HG03139 (cell line): ENCODE results near the gene DDX25.

Source experiments
- ATAC-seq: cut with Tn5 transposase; IDR thresholded peaks from one replicate; pipeline ENCODE4 v1.9.1; 2021; ENCODE audit not compliant: unreplicated experiment

The DDX25 gene

GRCh38 chr11:125948278-125949051, 44.2 kb downstream of the DDX25 start:
- no peak for ATAC-seq

DNA sequence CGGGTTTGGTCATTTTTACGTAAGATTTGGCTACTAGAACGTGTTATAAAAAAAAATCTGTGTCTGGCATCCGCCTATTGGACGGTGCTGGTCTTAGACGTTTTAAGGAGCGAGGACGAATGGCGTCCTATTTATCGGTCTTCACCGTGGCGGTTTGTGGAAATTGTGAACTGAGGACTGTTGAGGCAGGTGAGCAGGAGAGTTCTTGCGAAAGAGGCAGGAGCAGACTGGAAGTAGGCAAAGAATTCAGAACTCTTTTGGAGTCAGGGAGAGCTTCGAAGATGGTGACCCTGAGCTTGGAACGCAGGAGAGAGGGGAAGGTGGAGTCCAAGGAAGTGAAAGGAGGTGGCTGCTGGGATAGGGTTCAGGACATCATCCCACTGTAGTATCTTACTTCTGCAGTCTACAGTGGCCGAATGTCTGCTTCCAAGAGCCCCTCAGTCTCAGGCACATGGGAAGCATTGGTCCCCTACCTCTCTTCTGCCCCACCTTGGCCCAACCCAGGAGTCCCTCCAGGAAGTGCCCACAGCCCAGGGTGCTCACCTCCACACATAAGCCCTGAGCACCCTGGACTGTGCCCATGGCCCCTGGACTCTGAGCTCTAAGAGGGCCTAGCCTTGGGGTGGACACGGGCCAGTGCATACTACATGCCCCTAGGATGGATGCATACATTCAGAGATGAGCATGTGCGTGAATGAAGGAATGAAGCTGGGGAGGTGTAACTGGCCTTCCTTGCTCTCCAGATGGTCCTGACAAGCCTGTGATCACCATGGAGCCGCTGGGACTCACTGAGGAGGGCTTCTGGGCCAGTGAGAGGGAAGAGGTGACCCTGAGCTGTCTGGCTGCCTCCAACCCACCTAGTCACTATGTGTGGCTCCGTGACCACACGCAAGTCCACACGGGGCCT, 45.2 kb downstream of the DDX25 start:
- ATAC-seq, result no peak

DNA sequence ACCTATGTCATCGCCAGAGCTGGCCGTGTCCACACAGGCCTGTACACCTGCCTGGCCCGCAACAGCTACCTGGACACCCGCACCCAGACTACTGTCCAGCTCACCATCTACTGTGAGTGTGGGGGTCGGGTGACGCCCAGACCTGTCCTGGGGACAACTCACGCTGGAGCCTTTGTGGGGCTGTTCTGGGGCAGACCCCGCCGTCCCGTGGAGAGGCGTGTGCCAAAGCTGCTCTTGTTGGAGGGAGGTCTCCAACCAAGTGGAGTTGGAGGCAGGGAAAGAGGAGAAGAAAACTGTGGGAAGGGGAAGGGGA, 45.8 kb downstream of the DDX25 start:
- ATAC-seq, result no peak

DNA sequence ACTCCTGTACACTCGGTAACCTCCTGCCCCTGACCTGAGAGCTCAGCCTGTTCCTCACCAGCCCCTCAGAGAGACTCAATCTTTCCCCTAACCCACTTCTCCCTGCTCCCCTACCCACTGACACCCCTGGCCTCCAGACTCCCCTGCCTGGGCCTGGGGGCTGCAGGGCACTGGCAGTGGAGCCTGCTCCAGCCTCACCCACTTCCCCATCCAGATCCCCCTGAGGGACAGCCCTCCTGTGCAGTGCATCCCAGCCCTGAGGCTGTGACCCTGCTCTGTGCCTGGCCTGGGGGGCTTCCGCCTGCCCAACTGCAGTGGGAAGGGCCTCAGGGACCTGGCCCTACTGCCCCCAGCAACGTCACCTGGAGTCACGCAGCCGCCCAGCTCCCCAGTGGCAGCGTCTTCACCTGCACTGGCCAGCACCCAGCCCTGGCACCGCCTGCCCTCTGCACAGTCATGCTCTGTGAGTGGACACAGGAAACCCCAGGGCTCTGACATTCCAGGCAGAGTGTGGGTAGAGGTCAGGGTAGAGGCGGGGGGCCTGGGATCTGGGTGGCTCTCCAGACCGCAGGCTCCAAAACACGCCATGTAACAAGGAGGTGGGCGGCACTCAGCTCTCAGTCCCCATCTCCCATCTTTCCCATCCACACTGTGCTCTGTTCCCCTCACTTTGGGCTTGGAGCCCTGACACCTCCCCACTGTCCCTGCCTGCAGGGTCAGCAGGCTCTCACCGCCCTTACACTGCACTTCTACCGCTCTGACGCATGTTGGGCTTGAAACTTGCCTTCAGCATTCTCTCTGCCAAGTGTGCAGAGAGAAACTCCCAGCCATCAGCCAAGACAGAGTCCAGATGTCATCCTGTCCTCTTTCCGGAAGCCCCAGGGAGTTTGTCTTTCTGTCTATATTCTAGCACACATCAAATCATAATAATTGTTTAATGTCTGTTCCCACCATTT, 46.7 kb downstream of the DDX25 start:
- ATAC-seq, result no peak

DNA sequence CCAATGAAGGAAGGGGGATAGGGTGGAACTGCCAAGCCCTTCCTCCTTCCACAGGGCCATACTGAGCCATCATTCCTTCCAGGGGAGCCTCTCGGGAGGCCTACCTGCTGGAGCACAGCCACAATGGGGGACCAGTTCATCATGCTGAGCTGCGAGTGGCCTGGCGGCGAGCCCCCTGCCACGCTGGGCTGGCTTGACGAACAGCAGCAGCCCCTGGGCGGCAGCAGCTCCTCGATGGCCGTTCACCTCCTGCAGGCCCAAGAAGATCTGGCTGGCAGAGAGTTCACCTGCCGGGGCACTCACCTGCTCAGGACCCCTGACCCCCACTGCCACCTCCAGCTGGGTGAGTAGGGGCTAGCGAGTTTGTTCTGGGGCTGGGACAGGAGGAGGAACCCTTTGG, 47.4 kb downstream of the DDX25 start:
- no peak for ATAC-seq

GRCh38 chr11:125952559-125952958, 48.3 kb downstream of the DDX25 start:
- ATAC-seq, result no peak

DNA sequence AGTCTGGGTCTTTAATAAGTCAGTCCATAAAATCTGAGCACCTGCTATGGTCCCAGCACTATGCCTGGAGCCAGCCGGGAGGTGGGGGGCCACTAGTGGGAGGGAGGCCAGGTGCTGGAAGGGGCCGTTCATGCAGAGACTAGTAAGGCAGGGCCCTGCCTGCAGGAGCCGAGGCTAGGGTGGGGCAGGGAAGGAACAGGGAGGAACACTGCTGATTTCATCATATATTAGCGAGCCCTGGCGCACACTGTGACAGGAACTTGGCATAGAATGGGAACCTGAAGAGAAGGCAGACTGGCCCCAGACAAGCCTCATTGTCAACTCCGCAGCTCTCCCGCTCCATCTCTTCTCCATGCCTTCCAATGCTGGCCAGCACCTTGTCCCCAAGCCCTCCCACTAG, 48.7 kb downstream of the DDX25 start:
- ATAC-seq, result no peak

DNA sequence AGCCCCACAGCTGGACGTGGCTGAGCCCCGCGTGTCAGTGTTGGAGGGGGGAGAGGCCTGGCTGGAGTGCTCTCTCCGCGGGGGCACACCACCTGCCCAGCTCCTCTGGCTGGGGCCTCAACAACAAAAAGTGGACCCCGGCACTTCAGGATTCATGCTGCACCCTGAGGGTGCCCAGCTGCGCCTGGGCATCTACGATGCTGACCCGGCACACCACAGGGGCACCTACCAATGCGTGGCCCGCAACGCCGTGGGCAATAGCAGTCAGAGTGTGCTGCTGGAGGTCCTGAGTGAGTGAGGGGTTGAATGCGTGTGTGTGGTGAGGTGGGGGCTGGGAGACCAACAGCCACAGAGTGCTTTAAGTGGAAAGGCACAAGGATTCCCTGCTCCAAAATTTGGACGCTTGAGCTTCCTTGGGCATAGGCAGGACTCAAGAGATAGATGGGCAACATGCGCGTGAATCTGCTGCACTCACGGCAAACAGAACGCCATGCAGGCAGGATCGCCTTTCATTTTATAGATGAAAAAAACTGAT, 49.2 kb downstream of the DDX25 start:
- no peak for ATAC-seq

GRCh38 chr11:125954123-125954944, 50.0 kb downstream of the DDX25 start:
- no peak for ATAC-seq

GRCh38 chr11:125954945-125955640, 50.8 kb downstream of the DDX25 start:
- no peak for ATAC-seq

GRCh38 chr11:125955856-125956255, 51.5 kb downstream of the DDX25 start:
- no peak for ATAC-seq

GRCh38 chr11:125956391-125957134, 52.3 kb downstream of the DDX25 start:
- no peak for ATAC-seq

GRCh38 chr11:125957618-125958332, 53.5 kb downstream of the DDX25 start:
- ATAC-seq, result no peak

DNA sequence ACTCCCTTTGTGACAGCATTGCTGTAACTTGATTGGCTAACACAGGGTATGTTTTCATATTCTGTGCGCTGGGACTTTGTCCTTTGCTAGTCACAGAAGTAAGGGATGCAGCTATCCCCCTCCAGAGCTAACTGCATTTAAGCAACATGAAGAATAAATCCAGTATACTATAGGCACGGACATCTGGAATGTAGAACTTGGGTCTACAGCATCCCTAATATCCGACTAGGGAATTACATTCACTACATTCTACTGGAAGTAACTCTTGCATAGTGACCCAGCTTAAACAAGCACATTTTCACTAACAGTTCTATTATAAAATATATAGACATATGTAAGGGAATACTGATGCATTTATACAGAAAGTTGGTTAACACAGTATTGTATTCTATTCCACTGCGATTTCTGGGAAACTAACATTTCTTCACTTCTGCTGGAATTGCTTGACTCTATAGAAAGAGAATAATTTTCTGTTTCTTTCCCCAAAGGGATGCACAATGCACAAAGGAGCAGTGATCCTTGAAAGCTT, 54.6 kb downstream of the DDX25 start:
- no peak for ATAC-seq

DNA sequence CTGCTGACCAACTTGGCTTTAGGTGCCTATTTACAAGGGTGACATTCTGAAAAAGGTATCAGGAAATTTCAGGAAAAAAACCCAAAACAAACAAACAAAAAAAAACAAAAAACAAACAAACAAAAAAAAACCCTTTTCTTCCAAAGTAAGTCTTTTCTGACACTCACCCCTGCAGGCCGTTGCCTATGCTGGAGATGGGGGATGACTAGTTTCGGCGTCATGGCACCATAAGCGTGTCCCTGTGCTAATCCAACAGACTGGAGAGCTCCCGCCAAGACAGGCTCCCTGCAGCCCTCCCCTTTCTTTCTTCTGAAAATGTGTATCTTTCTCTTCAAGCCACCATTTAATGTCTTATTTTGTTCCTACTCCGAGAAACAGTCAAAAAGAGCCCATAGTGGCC, 55.2 kb downstream of the DDX25 start:
- no peak for ATAC-seq

DNA sequence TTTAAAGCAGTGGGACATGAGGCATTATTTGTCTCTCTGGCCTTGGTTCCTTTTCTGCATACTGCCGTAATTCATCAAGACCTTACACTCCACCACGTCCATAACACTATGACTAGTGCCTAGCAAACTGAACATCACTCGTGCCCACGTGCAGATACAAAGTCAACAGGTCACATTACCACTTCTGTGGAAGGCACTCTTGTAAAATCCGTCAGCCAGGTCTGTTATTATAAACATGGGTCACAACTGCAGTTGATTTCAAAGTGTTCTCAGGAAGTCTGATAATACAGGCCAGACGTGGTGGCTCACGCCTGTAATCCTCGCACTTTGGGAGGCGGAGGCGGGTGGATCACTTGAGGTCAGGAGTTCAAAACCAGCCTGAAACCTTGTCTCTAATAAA, 55.6 kb downstream of the DDX25 start:
- no peak for ATAC-seq

DNA sequence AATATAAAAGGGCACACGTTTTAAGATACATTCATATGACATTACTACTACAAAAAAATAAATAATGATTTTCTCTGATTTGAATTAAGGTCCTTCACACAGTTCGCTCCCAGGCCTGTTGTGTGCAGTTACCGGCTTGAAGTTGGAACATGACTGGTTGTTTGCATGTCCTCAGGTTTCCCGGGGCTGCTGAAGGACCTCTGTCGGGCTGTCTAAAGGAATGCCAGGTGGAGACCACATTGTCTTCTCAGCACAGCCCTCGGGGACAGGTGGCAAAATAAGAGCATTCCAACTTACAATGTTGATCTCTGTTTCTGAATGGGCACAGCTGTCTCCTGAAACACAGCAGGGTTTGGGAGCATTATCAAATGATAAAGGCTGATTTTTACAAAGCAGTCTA, 56.5 kb downstream of the DDX25 start:
- no peak for ATAC-seq

GRCh38 chr11:125967515-125967914, 63.2 kb downstream of the DDX25 start:
- no peak for ATAC-seq
